ENCODE measurements around the gene MYOZ3. TPM values are rescaled to one million over a fixed set of nuclear protein-coding genes. Genes with fewer than 3 reads are reported as not detected.
A peak's percentile ranks its signal among the peaks of the same experiment; 100 is the strongest.

The MYOZ3 gene
- total RNA-seq, 6 experiments from 2014 or later: 0.05 to 0.14 TPM; not detected in 4

- Mint-ChIP-seq H3K27ac (no peak overlapping the region), H3K4me3 (no peak overlapping the region), H3K9me3 (no peaks in the 10 kb centered on the region), H3K27me3 (ENCODE audit: insufficient read depth) (peaks cover 6% of the 10 kb centered on the region), H3K4me1 (ENCODE audit: low read depth) (peaks cover 16% of the 10 kb centered on the region), H3K36me3 (ENCODE audit: low read depth) (no peaks in the 10 kb centered on the region)
- no peak for TF ChIP-seq CTCF (IDR thresholded peaks at IDR 0.05)
- DNase-seq: no peak
Observed at GRCh38 chr5:150661821-150662596, 958 bp downstream of the MYOZ3 start.

GRCh38 chr5:150662731-150663516, 1.9 kb downstream of the MYOZ3 start:
- no peak for TF ChIP-seq CTCF (IDR thresholded peaks at IDR 0.05)
- H3K4me1 Mint-ChIP-seq (ENCODE audit: low read depth): peaks cover 7% of the 10 kb centered on the region
- H3K27ac Mint-ChIP-seq: no peak overlapping the region
- no peak overlapping the region for H3K4me3 Mint-ChIP-seq
- H3K36me3 Mint-ChIP-seq (ENCODE audit: low read depth): no peaks in the 10 kb centered on the region
- H3K27me3 Mint-ChIP-seq (ENCODE audit: insufficient read depth): peaks cover 6% of the 10 kb centered on the region
- H3K9me3 Mint-ChIP-seq: no peaks in the 10 kb centered on the region
- no peak for DNase-seq

GRCh38 chr5:150663936-150664335, 2.9 kb downstream of the MYOZ3 start:
- no peak overlapping the region for H3K27ac Mint-ChIP-seq
- H3K27me3 Mint-ChIP-seq (ENCODE audit: insufficient read depth): peaks cover 4% of the 10 kb centered on the region
- H3K4me1 Mint-ChIP-seq (ENCODE audit: low read depth): peaks cover 7% of the 10 kb centered on the region
- no peak for TF ChIP-seq CTCF (IDR thresholded peaks at IDR 0.05)
- H3K4me3 Mint-ChIP-seq: no peak overlapping the region
- no peak for DNase-seq
- no peaks in the 10 kb centered on the region for H3K36me3 Mint-ChIP-seq (ENCODE audit: low read depth)
- no peaks in the 10 kb centered on the region for H3K9me3 Mint-ChIP-seq

- peaks cover 7% of the 10 kb centered on the region for H3K4me1 Mint-ChIP-seq (ENCODE audit: low read depth)
- no peak for TF ChIP-seq CTCF (IDR thresholded peaks at IDR 0.05)
- no peaks in the 10 kb centered on the region for H3K36me3 Mint-ChIP-seq (ENCODE audit: low read depth)
- H3K27me3 Mint-ChIP-seq (ENCODE audit: insufficient read depth): peaks cover 3% of the 10 kb centered on the region
- no peak overlapping the region for H3K27ac Mint-ChIP-seq
- DNase-seq: peak; percentile 51
- no peaks in the 10 kb centered on the region for H3K9me3 Mint-ChIP-seq
- no peak overlapping the region; the same call in 1 of the 2 replicates for H3K4me3 Mint-ChIP-seq
Observed at GRCh38 chr5:150665044-150665443, 4.0 kb downstream of the MYOZ3 start.

GRCh38 chr5:150670275-150670947, 9.4 kb downstream of the MYOZ3 start:
- Mint-ChIP-seq H3K4me1 (ENCODE audit: low read depth) (peaks cover 22% of the 10 kb centered on the region), H3K27me3 (ENCODE audit: insufficient read depth) (peaks cover 5% of the 10 kb centered on the region), H3K27ac (no peak overlapping the region), H3K4me3 (no peak overlapping the region), H3K9me3 (no peaks in the 10 kb centered on the region), H3K36me3 (ENCODE audit: low read depth) (no peaks in the 10 kb centered on the region)
- no peak for DNase-seq
- TF ChIP-seq CTCF (IDR thresholded peaks at IDR 0.05): no peak
